HG02588 (cell line): ENCODE measurements around the gene UBALD1.

Experiments used
- ATAC-seq: cut with Tn5 transposase; IDR thresholded peaks from one replicate; pipeline ENCODE4 v1.9.1; 2021; ENCODE audit warnings: mild to moderate bottlenecking, moderate library complexity; ENCODE audit not compliant: unreplicated experiment

Gene UBALD1

DNA sequence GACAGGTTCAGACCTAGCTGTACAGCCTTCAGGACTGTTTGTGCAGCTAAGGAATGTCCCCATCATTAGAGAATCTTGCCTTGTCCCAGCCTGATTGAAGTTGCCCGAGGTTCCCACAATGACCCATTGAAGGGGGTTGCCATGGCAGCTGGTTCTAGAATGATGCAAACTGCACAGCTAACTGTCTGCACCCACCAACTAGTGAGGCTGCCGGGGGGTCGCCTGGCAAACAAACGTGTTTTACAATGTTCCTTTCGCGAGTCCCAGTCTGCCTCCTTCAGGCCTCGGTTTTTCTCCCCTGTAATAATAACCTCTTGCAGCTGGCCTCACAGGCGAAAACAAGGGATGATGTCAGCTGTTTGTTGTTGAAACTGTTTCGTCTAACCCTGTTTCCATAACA is 53.1 kb downstream of the UBALD1 start:
- ATAC-seq: no peak
